GM23338 (cell line): ENCODE data around the gene KIRREL3.

ENCODE experiments used
- CREB1 ChIP-seq: fragments of 250-450 bp; sonication (Bioruptor Pico); IDR thresholded peaks from 2 replicates; pipeline ENCODE4 v1.5.0; 2020; ENCODE audit warnings: low read depth, mild to moderate bottlenecking, moderate library complexity
- ETS1 ChIP-seq: IDR thresholded peaks from 2 replicates; pipeline ENCODE4 v1.6.1; 2016; ENCODE audit warnings: antibody characterized with exemption
- EZH2 ChIP-seq: fragments of 200-600 bp; sonication (generic); IDR thresholded peaks from one replicate; pipeline ENCODE4 v1.8.0; 2017; ENCODE audit warnings: antibody characterized with exemption, mild to moderate bottlenecking, low read depth; ENCODE audit not compliant: unreplicated experiment
- EZH2phosphoT487 ChIP-seq: fragments of 200-600 bp; sonication (generic); IDR thresholded peaks from one replicate; pipeline ENCODE4 v1.8.1; 2018; ENCODE audit warnings: antibody characterized with exemption; ENCODE audit not compliant: unreplicated experiment
- JUNB ChIP-seq: IDR thresholded peaks from one replicate; pipeline ENCODE4 v1.6.1; 2016; ENCODE audit warnings: antibody characterized with exemption; ENCODE audit not compliant: unreplicated experiment
- NANOG ChIP-seq: IDR thresholded peaks from 2 replicates; pipeline ENCODE4 v1.6.1; 2016; ENCODE audit warnings: antibody characterized with exemption, borderline replicate concordance
- POLR2AphosphoS5 ChIP-seq: IDR thresholded peaks from 2 replicates; pipeline ENCODE4 v1.6.1; 2016; ENCODE audit warnings: antibody characterized with exemption, low read depth
- ZNF331 ChIP-seq: fragments of 250-450 bp; sonication (Bioruptor Pico); IDR thresholded peaks from 2 replicates; pipeline ENCODE4 v1.5.0; 2020; ENCODE audit warnings: low read depth, mild to moderate bottlenecking, moderate library complexity
- TF ChIP-seq, protein P1 (sequence below), 2 experiments: fragments of 200-600 bp in 1 of 2; sonication (generic) in 1 of 2; conservative IDR thresholded peaks; 2 replicates each; pipeline versions ENCODE4 v1.5.1 to v1.6.1; 2016 to 2017; ENCODE audit warnings: antibody characterized with exemption in 2 of 2, low read depth in 2 of 2, mild to moderate bottlenecking in 2 of 2, moderate library complexity in 1 of 2
- TF ChIP-seq, protein P2 (sequence below): IDR thresholded peaks from one replicate; pipeline ENCODE4 v1.6.1; 2018; ENCODE audit warnings: antibody characterized with exemption; ENCODE audit not compliant: unreplicated experiment

DNA sequence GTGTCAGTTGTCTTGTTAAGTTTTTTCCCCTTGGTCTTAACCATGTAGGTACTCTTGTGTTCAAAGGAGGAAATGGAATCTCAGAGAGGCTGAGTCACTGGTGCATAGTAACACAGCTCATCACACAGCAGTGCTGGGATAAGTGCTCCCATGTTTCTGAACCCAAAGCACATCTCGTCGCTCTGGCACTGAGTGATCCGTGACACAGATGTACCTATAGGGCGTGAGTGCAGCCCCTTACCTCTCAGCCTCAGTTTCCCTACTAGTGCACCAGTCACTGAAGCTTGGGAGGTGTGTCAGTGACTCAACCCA, 411.1 kb downstream of the KIRREL3 start:
- TF ChIP-seq, protein P1, sequence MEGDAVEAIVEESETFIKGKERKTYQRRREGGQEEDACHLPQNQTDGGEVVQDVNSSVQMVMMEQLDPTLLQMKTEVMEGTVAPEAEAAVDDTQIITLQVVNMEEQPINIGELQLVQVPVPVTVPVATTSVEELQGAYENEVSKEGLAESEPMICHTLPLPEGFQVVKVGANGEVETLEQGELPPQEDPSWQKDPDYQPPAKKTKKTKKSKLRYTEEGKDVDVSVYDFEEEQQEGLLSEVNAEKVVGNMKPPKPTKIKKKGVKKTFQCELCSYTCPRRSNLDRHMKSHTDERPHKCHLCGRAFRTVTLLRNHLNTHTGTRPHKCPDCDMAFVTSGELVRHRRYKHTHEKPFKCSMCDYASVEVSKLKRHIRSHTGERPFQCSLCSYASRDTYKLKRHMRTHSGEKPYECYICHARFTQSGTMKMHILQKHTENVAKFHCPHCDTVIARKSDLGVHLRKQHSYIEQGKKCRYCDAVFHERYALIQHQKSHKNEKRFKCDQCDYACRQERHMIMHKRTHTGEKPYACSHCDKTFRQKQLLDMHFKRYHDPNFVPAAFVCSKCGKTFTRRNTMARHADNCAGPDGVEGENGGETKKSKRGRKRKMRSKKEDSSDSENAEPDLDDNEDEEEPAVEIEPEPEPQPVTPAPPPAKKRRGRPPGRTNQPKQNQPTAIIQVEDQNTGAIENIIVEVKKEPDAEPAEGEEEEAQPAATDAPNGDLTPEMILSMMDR (conservative IDR thresholded peaks at IDR 0.05; ENCODE audit: low read depth in 2 of 2), result no peak
- no peak for TF ChIP-seq POLR2AphosphoS5
- TF ChIP-seq EZH2, result no peak
- no peak for TF ChIP-seq EZH2phosphoT487
- no peak for TF ChIP-seq NANOG
- no peak for TF ChIP-seq JUNB
- TF ChIP-seq, protein P2, sequence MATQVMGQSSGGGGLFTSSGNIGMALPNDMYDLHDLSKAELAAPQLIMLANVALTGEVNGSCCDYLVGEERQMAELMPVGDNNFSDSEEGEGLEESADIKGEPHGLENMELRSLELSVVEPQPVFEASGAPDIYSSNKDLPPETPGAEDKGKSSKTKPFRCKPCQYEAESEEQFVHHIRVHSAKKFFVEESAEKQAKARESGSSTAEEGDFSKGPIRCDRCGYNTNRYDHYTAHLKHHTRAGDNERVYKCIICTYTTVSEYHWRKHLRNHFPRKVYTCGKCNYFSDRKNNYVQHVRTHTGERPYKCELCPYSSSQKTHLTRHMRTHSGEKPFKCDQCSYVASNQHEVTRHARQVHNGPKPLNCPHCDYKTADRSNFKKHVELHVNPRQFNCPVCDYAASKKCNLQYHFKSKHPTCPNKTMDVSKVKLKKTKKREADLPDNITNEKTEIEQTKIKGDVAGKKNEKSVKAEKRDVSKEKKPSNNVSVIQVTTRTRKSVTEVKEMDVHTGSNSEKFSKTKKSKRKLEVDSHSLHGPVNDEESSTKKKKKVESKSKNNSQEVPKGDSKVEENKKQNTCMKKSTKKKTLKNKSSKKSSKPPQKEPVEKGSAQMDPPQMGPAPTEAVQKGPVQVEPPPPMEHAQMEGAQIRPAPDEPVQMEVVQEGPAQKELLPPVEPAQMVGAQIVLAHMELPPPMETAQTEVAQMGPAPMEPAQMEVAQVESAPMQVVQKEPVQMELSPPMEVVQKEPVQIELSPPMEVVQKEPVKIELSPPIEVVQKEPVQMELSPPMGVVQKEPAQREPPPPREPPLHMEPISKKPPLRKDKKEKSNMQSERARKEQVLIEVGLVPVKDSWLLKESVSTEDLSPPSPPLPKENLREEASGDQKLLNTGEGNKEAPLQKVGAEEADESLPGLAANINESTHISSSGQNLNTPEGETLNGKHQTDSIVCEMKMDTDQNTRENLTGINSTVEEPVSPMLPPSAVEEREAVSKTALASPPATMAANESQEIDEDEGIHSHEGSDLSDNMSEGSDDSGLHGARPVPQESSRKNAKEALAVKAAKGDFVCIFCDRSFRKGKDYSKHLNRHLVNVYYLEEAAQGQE, result no peak
- no peak for TF ChIP-seq CREB1 (CRISPR knock-in tag)
- TF ChIP-seq ETS1, result no peak
- no peak for TF ChIP-seq ZNF331 (CRISPR knock-in tag)
